HG02840 (cell line): ENCODE data around the gene MYG1.

ENCODE experiments used
- ATAC-seq: cut with Tn5 transposase; IDR thresholded peaks from one replicate; pipeline ENCODE4 v1.9.1; 2021; ENCODE audit warnings: mild to moderate bottlenecking, moderate library complexity, moderate number of reproducible peaks; ENCODE audit not compliant: unreplicated experiment, low FRiP score

The MYG1 gene

DNA sequence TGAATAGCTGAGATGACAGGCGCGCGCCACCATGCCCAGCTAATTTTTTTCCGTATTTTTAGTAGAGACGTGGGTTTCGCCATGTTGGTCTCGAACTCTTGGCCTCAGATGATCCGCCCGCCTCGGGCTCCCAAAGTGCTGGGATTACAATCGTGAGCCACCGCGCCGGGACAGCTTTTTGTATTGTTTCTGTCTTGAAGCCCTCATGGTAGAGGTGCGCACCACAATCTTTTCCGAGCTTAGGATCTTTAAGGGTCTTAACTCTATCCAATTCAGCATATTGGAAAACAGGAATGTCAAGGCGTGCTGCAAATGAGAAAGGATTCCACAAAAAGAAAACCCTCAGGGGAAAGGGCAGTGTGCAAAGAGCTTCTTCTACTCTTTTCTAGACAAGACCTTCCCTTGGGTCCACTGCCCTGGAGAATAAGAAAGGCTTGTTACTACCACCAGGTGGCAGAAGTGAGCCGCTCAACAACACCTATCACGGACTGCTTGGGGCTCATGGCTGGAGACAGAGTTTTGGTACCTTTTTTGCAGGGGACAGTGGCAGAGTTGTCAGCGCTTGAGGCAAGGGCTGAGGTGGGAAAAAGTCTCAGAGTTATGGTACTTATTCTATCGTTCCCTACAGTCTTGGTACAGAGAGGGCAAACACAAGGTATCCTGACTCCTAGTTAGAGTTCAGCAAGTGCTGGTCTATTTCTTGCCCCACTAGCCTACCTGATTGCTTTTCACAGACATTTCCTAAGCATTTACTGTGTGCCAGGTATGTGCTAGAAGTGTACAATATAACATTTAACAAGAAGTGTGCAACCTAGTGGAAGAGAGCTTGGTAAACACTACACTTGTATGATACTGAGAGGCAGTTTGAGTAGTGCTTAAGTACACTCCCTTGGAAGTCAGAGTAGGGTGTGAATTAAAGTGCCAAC, 53.1 kb downstream of the MYG1 start:
- no peak for ATAC-seq

DNA sequence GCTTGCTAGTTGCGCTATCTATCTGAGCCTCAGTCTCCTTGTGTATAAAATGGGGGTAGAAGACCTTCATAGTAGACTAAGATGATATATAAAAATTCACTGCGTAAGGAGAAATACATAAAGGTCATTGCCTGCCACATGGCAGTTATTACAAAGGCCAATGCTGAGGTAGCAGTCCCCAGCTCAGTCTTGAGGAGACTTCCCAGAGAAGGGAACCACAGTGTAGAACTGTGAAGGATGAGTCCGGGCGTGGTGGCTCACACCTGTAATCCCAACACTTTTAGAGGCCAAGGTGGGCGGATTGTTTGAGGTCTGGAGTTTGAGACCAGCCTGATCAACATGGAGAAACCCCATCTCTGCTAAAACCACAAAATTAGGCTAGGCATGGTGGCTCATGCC, 53.8 kb downstream of the MYG1 start:
- ATAC-seq, result no peak

DNA sequence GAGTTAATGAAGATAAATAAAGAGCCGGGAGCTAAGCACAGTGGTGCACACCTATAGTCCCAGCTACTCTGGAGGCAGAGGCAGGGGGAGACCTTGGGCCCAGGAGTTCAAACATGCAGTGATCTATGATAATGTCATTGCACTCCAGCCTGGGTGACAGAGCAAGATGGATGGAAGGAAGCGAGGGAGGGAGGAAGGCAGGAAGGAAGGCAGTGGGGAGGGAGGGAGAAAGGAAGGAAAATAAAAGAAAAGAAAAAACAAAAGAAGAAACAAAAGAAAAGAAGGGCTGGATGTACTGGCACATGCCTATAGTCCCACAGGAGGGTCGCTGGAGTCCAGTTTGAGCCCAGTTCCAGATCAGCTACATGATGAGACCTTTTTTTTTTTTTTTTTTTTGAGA, 55.6 kb downstream of the MYG1 start:
- no peak for ATAC-seq
